HG03280 (cell line): ENCODE measurements around the gene SWAP70.

Source experiments
- ATAC-seq: cut with Tn5 transposase; IDR thresholded peaks from one replicate; pipeline ENCODE4 v1.9.1; 2021; ENCODE audit warnings: mild to moderate bottlenecking, moderate library complexity; ENCODE audit not compliant: unreplicated experiment

The SWAP70 gene

DNA sequence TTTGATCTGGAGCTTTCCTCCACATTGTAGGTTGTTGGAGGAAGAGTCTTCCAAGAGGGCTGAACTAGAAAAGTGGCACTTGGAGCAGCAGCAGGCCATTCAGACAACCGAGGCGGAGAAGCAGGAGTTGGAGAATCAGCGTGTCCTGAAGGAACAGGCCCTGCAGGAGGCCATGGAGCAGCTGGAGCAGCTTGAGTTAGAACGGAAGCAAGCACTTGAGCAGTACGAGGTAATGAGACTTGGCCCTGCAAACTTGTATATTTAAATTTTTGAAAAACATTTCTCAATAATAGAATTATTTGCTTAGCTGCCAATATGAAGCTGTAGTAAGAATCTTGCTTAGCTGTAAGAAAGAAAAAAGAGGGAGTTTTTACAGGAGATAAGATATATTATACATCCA, 84.0 kb downstream of the SWAP70 start:
- no peak for ATAC-seq

DNA sequence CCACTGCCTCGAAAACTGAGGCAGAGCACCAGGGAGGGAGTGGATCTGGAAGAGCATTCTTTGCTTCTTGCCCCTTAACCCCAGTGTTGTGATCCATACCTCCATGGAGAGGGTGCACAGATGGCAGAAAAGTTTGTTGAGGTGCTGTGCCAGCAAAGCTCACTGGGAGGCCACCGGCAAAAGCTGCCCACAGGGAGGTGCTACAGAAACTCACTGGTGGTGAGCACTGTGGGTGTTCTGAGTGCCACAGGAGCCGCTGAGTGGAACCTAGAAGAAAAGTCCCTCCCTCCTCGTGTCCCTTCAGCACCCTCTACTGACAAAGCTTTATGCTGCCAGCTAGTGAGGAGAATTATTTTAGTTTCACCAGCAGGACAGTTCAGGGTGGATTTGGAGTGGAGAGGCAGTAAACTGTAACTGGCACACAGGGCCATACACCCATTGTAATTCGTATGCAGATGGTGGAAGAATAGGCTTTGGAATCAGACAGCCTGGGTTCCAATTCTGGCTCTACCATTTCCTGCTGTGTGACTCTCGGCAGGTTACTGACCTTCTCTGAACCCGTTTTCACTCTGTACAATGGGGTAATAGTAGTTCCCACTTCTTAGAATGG, 84.6 kb downstream of the SWAP70 start:
- ATAC-seq: peak; percentile 71

DNA sequence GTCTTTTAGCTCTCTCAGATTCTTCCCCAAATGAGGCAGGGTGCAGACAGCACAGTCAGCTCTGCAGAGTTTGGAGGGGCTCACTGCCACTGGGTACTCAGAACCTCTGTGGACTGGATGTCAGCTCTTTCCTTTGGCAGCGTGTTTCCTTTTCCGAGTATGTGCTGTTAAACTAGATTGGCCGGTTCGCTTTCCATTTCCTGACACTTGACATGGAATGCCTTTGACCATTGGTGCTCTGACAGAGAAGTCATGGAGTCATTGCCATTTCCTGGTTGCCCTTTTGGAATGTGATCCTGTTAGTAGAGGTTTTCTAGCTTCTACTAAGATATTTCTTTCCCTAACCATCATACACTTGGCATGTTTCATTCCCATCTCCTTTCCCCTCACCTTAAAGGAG, 86.7 kb downstream of the SWAP70 start:
- ATAC-seq: no peak

DNA sequence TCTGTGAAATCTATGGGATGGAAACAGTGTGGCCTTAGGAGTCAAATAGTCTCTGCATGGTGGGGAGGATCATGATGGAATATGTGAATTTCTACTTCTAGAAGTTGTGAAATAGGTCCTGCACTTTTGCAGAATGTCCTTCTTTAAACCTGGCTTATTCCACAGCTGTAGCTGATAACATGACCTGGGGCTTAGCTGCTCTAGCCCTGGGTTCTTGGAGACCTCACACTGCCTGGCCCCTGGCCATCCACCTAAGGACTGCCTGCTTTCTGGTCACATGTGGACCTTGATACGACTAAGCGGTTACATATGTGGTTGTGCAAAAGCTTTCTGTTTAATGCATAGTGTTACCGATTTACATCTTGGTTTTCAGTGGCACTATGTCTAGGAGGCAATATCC, 88.2 kb downstream of the SWAP70 start:
- no peak for ATAC-seq

DNA sequence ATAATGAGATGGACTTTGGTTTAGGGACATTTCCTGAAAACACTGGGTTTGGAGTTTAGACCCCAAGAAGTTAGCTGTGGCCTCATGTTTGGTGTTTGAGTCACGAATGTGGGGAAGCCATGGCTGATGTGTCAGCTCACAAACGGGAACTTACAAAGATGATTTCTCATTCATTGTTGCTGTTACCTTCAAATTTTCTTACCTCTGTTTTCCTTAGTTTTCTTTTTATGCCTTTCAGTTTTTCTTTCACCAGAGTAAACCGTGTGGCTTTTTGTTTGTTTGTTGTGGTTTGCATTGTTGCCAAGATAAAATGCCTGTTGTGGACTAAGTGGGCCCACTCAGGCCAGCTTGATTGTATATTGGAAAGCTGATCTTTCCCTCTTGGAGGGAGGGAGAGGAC, 89.1 kb downstream of the SWAP70 start:
- ATAC-seq: no peak

DNA sequence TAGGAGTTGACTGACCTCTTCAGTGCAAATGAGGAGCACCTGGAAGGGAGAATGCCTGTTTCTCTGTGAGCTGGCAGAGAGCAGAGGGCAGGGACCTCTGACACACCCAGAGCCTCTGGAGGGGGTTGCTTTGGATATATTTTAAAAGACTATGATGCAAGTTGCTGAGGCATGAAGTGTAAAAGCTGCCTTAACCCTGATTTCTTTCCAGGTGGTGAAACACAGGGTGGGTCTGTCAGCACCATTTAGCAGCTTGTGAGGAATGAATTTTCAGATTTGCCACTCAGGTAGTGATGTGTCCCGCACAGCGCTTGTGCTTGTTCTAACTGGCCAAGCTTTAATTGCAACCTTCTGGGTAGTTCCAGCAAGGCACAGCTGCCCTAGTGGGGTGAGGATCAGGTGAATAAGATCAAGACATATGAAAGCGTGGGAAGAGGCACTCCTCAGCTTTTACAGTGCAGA, 90.2 kb downstream of the SWAP70 start:
- no peak for ATAC-seq

DNA sequence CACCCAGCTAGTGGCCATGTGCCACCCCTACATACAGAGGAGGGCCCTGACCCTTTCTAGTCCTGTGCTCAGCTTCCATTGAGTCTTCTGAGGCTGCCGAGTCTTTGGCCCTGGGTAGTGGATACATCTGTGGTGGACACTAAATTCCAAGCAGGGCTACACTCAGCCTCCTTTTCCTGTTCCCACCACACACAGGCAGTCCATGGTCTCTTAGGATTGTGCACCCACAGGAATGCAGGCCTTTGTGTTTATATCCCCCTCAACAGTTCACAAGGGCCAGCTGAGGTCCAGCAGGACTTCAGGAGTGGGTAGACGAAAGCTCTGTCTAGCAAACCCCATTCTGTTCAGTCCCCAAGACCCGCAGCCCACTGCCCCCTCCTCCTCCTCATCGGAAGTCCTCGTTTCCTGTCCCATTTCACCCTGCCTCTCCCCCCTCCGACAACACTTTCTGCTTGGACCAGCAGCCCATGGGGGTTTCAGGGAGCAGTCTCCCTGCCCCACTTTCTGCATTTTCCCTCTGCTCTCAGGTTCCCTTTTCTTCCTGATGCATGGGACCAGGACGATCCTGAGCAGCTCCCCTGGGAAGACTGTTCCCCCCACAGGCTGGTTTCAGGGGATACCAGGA, 91.8 kb downstream of the SWAP70 start:
- no peak for ATAC-seq

DNA sequence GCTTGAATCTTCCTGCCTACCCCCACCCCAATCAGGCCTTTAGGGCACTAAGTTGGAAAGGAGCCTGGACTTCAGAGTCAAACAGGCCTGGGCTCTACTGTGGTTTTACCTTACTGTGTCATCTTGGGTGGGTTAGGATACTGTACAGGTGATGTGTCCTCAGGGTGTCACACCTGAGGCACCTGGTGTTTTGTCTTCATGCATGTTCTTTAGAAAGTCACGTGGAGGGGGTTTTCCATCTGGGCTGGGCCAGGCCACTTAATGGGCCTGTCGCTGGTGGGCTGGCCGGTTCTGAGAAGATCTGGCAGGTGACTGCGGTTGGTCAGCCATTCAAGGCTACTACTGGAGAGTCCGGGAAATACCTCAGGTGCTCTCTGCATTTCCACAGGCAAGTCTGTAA, 92.6 kb downstream of the SWAP70 start:
- ATAC-seq: no peak

DNA sequence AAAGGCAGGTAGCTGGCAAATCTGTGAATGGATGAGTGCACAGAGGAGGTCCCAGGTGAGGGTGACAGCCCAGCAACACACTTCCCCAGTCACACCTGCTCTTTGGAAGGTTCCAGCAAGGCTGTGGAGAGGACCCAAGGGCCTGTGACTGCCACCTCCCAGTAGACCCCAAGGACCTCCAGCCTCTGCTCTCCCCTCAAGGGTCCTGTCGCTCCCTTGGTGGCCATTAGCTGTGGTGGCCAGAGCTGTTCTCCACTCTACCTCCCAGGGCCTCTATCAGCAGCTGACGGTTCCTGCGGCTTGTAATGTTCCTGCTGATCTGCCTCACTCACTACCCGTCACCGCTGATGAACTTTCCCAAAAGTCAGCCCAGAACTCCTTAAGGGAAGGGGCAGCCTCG, 93.0 kb downstream of the SWAP70 start:
- ATAC-seq: no peak

DNA sequence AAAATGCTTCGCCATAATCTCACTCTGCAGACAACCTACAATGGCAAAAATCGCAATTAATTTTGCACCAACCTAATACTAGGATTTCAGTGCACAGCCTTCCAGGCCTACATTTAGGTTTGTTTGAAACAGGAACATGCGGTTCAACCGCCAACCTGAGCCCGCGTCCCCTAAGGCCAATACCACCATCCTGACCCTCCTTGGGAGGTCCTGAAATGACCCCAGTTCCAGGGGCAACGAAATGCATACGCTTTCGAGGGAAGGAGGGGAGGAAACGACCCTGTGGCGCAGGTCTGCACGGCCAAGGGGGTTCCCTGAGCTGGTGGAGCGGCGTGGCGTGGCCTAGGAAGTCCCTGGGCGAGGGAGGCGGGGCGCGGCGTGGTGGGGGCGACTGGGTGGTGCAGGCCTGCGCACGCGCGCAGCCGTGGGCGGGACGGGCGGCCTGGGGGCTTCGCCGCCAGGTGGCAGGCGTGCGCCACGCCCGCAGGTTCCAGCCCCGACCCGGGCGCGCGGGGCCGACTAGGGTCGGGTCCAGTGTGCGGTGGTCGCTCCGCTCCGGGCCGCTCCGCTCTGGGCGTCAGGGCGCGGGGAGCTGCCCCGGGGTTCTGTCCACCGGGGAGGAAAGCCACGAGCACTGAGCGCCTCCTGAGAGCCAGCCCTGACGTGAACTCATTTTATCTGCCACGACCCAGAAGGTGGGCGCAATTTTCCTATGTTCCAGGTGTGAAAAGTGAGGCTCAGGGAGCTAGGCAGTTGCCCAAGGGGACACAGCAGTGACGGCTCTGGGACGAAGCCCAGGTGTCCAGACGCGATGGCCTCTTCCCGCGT, 94.1 kb downstream of the SWAP70 start:
- ATAC-seq: peak; percentile 62

DNA sequence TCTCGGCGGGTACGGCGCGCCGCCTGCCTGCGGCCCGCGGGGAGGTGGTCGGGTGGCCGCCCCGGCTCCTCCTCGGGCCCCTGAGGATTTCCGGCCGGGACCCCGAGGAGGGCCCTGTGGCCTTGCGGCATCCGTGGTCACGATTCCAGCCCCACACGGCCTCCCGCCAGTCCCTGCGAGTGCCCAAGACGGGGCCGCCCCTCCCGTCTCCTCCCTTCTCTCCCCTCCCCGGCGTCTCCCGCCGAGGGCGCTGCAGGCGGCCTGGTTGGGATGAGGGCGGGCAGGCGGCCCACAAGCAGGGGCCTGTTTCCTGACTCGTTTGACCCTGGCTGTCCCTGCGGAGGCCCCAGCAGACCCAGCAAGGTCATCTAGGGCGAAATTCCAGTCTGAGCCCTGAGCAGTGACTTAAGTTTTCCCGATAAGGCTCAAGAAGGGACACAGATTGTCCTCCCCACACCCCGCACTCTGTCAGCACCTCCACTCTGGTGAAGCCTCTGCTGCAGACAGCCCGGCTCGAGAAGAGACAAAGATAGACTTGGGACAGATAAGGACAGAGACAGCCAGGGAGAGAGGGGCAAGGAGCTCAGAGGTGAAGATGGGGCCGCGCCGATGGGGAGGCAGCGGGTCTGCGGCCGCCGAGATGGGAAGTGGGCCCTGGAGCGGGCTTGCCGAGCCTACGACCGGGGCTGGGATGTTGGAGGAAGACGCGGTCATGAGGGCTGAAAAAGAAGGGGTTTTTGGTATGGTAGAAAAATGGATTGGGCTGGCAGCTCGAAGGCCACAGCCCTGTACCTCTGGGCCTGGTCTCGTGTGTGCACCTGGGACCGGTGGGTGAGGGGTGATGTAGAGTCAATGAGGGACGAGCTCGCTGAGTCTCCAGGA, 95.0 kb downstream of the SWAP70 start:
- peak; percentile 40 for ATAC-seq

DNA sequence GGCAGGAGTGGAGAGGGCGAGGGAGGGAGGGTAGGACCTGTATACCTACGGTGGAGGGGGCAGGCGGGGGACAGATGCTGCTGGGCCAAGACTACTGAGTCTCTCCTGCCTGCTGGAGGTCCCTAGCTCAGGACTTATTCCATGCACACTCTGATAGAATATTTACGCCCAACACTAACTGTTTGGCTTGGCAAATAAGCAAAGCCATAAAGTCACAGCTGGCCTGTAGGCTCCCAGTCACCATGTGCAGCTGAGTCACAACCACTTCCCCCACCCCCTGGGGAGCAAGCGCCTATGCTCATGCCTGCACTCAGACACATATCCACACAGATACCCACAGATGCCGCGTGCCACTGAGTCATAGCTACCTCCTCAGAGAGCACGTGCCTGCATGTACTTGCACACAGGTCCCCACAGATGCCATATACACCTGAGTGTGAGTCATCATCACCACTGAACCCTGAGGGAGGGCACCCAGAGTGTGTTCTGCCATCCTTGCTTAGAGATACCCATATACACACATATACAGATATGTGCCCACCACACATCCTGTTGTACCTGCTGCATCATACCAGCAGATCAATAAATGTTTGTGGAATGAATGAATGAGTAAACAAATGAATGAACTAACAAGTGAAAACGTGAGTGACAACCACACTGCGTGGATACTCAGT, 95.8 kb downstream of the SWAP70 start:
- peak; percentile 39 for ATAC-seq

DNA sequence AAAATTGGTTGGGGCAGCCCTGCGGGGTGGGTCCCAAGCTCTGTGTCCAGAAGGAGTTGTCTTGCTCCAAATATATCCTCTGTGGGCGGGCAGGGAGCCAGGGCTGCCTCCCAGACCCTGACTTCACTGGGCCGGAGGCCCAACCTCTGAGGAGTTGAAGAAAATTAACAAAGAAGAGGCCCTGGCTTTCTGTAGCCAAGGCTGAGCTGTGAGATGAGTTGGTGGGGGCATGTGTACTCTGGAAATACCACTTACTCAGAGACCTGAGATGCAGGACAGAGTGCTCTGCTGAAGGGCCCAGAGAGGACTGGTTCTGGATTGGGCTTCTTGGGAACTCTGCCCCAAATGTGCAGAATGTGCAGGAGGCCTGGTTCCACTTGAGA, 96.3 kb downstream of the SWAP70 start:
- ATAC-seq: no peak

DNA sequence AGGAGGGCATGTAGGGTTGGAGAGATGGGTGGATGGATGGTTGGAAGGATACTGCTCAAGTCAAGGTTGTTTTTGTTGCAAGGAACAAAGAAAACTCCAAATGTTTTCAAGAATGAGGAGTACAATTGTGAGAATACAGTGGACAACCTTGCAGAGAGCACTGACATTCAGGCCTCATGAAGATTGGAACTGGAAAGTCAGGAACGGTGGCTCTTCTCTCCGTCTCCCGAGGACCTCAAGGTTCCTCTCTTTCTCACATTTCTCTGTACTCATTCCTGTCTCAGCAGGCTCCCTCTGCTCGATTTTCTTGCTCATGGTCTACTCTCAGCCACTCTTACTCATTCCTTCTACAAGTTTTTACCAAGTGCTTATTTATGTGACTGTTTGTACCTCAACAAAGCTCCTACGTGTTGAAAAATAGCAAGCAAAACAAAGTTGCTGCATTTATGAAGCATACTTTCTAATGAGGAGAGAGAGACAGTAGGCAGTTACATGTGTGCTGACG, 97.6 kb downstream of the SWAP70 start:
- no peak for ATAC-seq

DNA sequence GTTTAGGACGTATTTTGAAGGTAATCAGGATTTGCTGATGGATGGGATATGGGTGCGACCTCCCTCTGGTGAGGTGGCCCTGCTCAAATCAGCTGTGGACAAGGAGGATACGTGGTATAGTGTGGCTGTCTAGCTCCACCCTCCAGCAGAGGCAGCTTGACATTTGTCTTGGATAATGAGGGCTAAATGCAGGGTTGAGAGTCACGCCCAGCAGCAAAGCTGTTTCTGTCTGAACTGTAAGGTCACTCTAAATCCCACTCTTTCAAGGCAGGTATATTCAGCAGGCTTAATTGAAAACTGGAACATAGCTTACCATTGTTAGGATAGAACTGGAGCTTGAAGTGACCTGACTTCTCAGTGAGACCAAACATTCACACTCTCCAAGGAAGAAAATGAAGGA, 98.7 kb downstream of the SWAP70 start:
- ATAC-seq: no peak

DNA sequence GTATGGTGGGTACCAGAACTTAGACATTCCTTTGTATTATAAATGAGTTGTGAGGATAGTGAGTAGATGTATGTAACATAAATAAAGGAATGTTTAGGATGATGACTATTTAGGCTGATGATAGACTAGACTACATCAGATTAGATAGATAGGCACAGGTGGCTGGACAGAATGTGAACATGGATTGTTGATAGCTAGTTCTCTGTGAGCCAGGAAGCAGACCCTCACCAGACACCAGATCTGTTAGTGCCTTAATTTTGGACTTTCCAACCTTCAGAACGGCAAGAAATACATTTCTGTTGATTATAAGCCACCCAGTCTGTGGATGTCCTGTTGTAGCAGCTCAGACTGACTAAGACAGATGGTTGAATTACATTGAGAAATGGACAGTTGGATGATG, 99.4 kb downstream of the SWAP70 start:
- no peak for ATAC-seq

DNA sequence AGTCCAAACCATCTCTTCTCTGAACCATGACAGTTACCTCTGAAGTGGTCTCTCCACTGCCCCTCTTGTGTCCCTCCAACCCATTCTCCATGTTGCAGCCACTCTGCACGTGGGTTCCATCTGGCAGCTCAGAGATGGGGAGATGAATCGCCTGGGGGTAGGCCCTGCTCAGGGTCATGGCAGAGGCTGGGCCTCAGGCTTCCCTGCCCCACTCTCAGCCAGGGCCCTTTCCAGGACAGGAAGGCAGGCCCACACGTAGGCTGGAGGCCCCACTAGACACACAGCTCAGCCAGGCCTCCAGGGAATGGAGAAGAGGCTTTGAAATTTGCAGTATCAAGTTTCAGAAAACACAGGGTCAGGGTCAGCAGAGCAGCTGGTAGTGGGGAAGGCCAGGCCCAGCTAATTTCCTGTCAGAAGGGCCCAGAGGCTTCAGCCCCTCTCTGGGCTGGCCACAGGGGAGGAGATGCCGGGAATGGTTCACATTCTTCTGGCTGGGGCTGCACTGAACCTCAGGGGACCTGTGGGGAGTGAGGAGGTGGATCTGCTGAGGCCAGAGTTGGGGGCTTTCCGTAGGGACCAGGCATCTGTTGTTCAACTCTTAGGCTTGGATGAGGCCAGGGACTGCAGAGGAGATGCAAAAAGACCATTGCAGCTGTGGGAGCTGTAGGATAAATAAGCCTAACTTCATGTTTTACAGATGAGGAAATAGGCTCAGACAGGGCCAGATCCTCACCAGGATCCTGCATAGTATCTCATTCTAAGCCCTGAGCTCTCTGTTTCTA, 101.6 kb downstream of the SWAP70 start:
- no peak for ATAC-seq

DNA sequence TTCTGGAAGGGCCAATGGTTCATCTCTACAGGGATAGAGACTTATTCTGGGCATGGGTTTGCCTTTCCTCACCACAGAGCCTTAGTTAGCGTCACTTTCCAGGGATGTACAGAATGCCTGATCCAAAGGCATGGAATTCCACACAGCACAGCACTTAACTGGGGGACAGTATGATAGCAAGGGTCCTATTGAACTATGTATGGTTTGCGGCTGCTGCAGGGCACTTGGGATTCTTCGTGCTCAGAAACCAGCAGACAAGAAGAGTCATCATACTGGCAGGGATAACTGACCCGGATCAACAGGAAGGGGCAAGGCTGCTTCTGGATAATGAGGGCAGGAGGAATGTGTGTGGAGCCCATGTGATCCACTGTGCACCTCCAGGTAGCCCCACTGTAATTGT, 105.7 kb downstream of the SWAP70 start:
- ATAC-seq: no peak

DNA sequence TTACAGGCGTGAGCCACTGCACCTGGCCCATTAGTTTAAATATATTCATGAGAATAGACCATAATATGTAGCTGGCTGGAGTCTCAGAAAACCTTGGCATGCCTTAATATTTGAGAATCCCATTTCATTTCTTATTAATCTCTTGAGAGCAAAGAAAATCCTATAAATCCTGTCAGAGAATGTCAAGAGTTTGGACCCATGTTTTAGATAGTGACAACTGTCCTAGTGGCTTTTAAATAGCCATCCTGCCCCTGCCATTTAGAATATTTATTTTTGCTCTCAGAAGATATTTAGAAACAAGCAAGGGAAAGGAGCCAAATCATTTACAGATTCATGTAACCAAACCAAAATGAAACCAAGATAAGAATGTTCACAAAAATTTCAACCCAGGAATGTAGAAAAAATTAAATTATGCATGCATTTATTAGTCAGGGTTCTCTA, 107.2 kb downstream of the SWAP70 start:
- no peak for ATAC-seq

DNA sequence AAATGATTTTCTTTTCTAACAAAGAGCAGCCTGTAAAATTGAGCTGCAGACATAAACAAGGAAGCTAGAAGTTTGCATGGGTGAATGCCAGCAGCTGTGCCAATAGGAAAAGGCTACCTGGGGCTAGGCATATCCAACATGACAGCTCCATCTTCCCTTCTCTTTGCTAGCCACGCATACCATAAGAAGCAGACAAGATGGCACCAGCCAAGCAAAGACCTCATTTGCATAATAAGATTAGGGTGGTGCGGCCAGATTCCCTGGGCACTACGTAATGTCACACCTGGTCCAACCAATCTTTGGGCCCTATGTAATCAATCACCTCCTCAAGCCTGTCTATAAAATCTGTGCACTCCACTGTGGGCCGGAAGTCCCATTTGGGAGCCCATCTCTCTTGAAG, 108.3 kb downstream of the SWAP70 start:
- no peak for ATAC-seq
